Endodermal cell (in vitro differentiated cells): Measurements from ENCODE around the gene GOLGA1. TPM values are rescaled to one million over a fixed set of nuclear protein-coding genes. Genes with fewer than 3 reads are reported as not detected.

Source experiments
- DNase-seq: peaks from one replicate; pipeline ENCODE4 v3.0.0-alpha.2; 2017
- H3K27ac ChIP-seq: 2 replicates; pipeline ENCODE4 v1.5.1; 2013; ENCODE audit warnings: mild to moderate bottlenecking, low read depth, low read length, moderate library complexity
- H3K27me3 ChIP-seq: 2 replicates; pipeline ENCODE4 v1.6.1; 2013; ENCODE audit warnings: mild to moderate bottlenecking, low read length, moderate library complexity; ENCODE audit not compliant: insufficient read depth, control insufficient read depth, poor library complexity, severe bottlenecking
- H3K36me3 ChIP-seq: 2 replicates; pipeline ENCODE4 v1.7.0; 2013; ENCODE audit warnings: mild to moderate bottlenecking, low read length, moderate library complexity; ENCODE audit not compliant: control insufficient read depth, insufficient read depth
- H3K4me1 ChIP-seq: one replicate; pipeline ENCODE4 v1.7.0; 2013; ENCODE audit warnings: low read length; ENCODE audit not compliant: control insufficient read depth, insufficient read depth
- H3K4me3 ChIP-seq: 2 replicates; pipeline ENCODE4 v1.5.1; 2013; ENCODE audit warnings: mild to moderate bottlenecking, low read length, moderate library complexity
- H3K9ac ChIP-seq: 2 replicates; pipeline ENCODE4 v1.6.1; 2013; ENCODE audit warnings: mild to moderate bottlenecking, low read length, moderate library complexity; ENCODE audit not compliant: poor library complexity, severe bottlenecking; ENCODE audit errors: extremely low read depth
- H3K9me3 ChIP-seq: 2 replicates; pipeline ENCODE4 v1.6.1; 2013; ENCODE audit warnings: mild to moderate bottlenecking, low read length, moderate library complexity; ENCODE audit not compliant: control insufficient read depth
- H3K27ac Mint-ChIP-seq: 2 replicates; pipeline ENCODE4 v1.8.0; 2020; ENCODE audit warnings: mixed read lengths
- H3K27me3 Mint-ChIP-seq: 2 replicates; pipeline ENCODE4 v1.8.0; 2021; ENCODE audit warnings: mild to moderate bottlenecking, mixed read lengths; ENCODE audit not compliant: insufficient read depth
- H3K36me3 Mint-ChIP-seq: 2 replicates; pipeline ENCODE4 v1.8.0; 2020; ENCODE audit warnings: low read depth, mixed read lengths
- H3K4me1 Mint-ChIP-seq: 2 replicates; pipeline ENCODE4 v1.8.0; 2020; ENCODE audit warnings: mixed read lengths
- H3K4me3 Mint-ChIP-seq: 2 replicates; pipeline ENCODE4 v1.8.0; 2020; ENCODE audit warnings: mild to moderate bottlenecking, moderate library complexity, mixed read lengths
- H3K9me3 Mint-ChIP-seq: 2 replicates; pipeline ENCODE4 v1.8.0; 2020; ENCODE audit warnings: mild to moderate bottlenecking, mixed read lengths
- WGBS, 2 experiments: methylation state at CpG; one replicate each; pipeline versions ENCODE4 v1.1.5 to v1.1.7; 2013; ENCODE audit warnings: missing lambda C conversion rate in 2 of 2, mixed read lengths in 1 of 2; ENCODE audit not compliant: insufficient coverage in 1 of 2, insufficient read length in 1 of 2; 5-methylcytosine and 5-hydroxymethylcytosine counted together
- total RNA-seq, 2 donors: library from RNA; stranded (reverse); fragmentation: NEBNext Ultra II Directional in 1 of 2; extraction: Animal tissue kit (Norgen Biotek cat#: 25700) in 1 of 2; gene quantifications; 2 replicates in 1 of 2; 3 replicates in 1 of 2; pipeline ENCODE4 v1.2.1, GENCODE V29; 2021
- TF ChIP-seq, protein P1 (sequence below): fragments of 200-600 bp; sonication (generic); conservative IDR thresholded peaks from 2 replicates; pipeline ENCODE4 v1.5.0; 2021; ENCODE audit warnings: antibody characterized with exemption, mild to moderate bottlenecking

The GOLGA1 gene
- total RNA-seq, 2 donors from 2014 or later, result 8.8 to 13.2 TPM

DNA sequence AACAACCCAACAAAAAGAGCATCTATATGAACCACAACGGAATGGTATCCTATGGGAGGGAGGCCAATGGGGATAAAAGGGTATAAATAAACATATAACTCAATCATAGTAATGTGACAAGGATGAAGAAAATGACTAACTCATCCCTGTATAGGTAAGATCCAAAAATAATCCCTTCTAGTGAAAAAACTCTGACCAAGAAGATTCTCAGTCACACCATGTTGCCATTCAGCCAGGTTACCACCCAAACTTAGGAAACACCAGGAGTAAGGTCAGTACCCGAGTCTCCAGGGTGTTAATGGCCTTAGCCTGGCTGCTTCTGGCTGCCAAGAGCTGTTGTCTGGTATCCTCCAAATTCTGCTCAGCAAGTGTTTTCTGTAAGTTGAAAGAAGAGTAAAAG, 32.8 kb downstream of the GOLGA1 start:
- Mint-ChIP-seq H3K27me3 (no peaks in the 10 kb centered on the region), H3K36me3 (peaks cover 38% of the 10 kb centered on the region), H3K4me1 (no peaks in the 10 kb centered on the region), H3K27ac (no peak overlapping the region), H3K4me3 (no peak overlapping the region), H3K9me3 (no peaks in the 10 kb centered on the region)
- 96% methylated on average over 1 of the region's 2 CpGs; no CpG with 5 or more reads in 1 of the 2 experiments for WGBS, 2 experiments
- H3K9me3 ChIP-seq, result no peaks in the 10 kb centered on the region
- H3K9ac ChIP-seq, result no peak overlapping the region
- H3K27me3 ChIP-seq, result no peaks in the 10 kb centered on the region
- H3K4me1 ChIP-seq, result no peaks in the 10 kb centered on the region
- H3K36me3 ChIP-seq, result no peaks in the 10 kb centered on the region
- H3K27ac ChIP-seq, result no peak overlapping the region
- no peak overlapping the region for H3K4me3 ChIP-seq
- TF ChIP-seq, protein P1, sequence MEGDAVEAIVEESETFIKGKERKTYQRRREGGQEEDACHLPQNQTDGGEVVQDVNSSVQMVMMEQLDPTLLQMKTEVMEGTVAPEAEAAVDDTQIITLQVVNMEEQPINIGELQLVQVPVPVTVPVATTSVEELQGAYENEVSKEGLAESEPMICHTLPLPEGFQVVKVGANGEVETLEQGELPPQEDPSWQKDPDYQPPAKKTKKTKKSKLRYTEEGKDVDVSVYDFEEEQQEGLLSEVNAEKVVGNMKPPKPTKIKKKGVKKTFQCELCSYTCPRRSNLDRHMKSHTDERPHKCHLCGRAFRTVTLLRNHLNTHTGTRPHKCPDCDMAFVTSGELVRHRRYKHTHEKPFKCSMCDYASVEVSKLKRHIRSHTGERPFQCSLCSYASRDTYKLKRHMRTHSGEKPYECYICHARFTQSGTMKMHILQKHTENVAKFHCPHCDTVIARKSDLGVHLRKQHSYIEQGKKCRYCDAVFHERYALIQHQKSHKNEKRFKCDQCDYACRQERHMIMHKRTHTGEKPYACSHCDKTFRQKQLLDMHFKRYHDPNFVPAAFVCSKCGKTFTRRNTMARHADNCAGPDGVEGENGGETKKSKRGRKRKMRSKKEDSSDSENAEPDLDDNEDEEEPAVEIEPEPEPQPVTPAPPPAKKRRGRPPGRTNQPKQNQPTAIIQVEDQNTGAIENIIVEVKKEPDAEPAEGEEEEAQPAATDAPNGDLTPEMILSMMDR, result no peak
- DNase-seq, result no peak

DNA sequence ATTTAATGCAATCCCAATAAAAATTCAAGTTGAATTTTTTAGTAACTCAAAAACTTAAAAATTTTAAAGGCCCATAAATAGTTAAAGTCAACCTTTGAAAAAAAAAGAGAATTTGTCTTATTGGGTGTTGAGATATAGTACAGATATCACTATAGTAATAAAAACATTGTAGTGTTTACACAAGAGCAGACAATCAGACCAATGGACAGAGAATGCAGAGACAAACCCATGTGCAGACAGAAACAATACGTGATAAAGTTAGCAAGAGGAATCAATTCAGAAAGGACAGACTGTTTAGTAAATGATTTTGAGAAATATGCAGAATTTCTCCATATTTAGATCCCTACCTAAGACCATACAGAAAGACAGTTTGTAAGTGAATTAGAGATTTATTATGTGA, 33.9 kb downstream of the GOLGA1 start:
- no peaks in the 10 kb centered on the region for H3K9me3 Mint-ChIP-seq
- TF ChIP-seq, protein P1, result no peak
- H3K4me1 Mint-ChIP-seq, result no peaks in the 10 kb centered on the region
- Histone ChIP-seq H3K27ac (no peak overlapping the region), H3K4me1 (no peaks in the 10 kb centered on the region), H3K27me3 (no peaks in the 10 kb centered on the region), H3K9me3 (no peaks in the 10 kb centered on the region), H3K9ac (no peak overlapping the region), H3K4me3 (no peak overlapping the region), H3K36me3 (no peaks in the 10 kb centered on the region)
- DNase-seq, result no peak
- no peaks in the 10 kb centered on the region for H3K27me3 Mint-ChIP-seq
- H3K36me3 Mint-ChIP-seq, result peaks cover 38% of the 10 kb centered on the region
- H3K27ac Mint-ChIP-seq, result no peak overlapping the region
- H3K4me3 Mint-ChIP-seq, result no peak overlapping the region
- 89 to 100% methylated on average over 1 of the region's 1 CpG for WGBS, 2 experiments

DNA sequence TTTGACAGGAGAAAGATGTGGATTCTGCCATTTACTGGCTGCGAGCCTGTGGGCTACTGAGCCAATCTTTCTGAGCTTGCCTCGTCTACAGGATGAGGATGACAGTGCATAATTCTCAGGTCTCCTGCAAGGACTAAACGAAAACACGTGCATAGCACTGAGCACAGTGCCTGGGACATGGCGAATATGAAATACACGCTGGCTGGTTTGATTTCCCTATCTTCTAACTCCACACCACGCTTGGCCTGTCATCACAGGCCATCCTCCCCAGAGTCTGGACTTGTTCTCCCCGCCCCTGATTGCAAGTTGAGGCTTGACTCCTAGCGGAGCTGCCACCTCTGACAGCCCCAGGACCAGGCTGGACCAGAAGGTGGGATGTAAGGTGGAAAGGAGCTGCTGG, 41.0 kb downstream of the GOLGA1 start:
- no peaks in the 10 kb centered on the region for H3K27me3 Mint-ChIP-seq
- DNase-seq, result no peak
- H3K9me3 ChIP-seq, result no peaks in the 10 kb centered on the region
- no peak overlapping the region for H3K4me3 ChIP-seq
- WGBS, 2 experiments, result 94 to 97% methylated on average over 7 to 9 of the region's 9 CpGs
- peaks cover 5% of the 10 kb centered on the region for H3K36me3 ChIP-seq
- no peaks in the 10 kb centered on the region for H3K4me1 Mint-ChIP-seq
- H3K27ac Mint-ChIP-seq, result peak overlapping the region; percentile 33
- no peaks in the 10 kb centered on the region for H3K27me3 ChIP-seq
- peaks cover 36% of the 10 kb centered on the region for H3K36me3 Mint-ChIP-seq
- H3K4me1 ChIP-seq, result no peaks in the 10 kb centered on the region
- no peaks in the 10 kb centered on the region for H3K9me3 Mint-ChIP-seq
- H3K9ac ChIP-seq, result no peak overlapping the region
- TF ChIP-seq, protein P1, result no peak
- H3K4me3 Mint-ChIP-seq, result no peak overlapping the region
- H3K27ac ChIP-seq, result no peak overlapping the region
